Activated naive CD4-positive, alpha-beta T cell treated with anti-CD3 and anti-CD28 coated beads, Interleukin-2, amount 50 U/mL, for 24 hours (primary cell): Measurements from ENCODE around the gene HHLA2.

Experiments
- H3K27ac Mint-ChIP-seq: one replicate; pipeline ENCODE4 v1.8.0; 2021; ENCODE audit warnings: mild to moderate bottlenecking, mixed read lengths
- H3K27me3 Mint-ChIP-seq: one replicate; pipeline ENCODE4 v1.8.0; 2021; ENCODE audit warnings: mixed read lengths
- H3K36me3 Mint-ChIP-seq: one replicate; pipeline ENCODE4 v1.8.0; 2021; ENCODE audit warnings: mixed read lengths
- H3K4me1 Mint-ChIP-seq: one replicate; pipeline ENCODE4 v1.8.0; 2021; ENCODE audit warnings: mixed read lengths
- H3K4me3 Mint-ChIP-seq: one replicate; pipeline ENCODE4 v1.8.0; 2021; ENCODE audit warnings: mild to moderate bottlenecking, mixed read lengths
- H3K9me3 Mint-ChIP-seq: one replicate; pipeline ENCODE4 v1.8.0; 2021; ENCODE audit warnings: mixed read lengths

The HHLA2 gene

GRCh38 chr3:108410531-108410984, 114.2 kb downstream of the HHLA2 start:
- Mint-ChIP-seq H3K4me1 (peaks cover 8% of the 10 kb centered on the region), H3K27me3 (no peaks in the 10 kb centered on the region), H3K9me3 (no peaks in the 10 kb centered on the region), H3K27ac (no peak overlapping the region), H3K36me3 (no peaks in the 10 kb centered on the region), H3K4me3 (no peak overlapping the region)

GRCh38 chr3:108412121-108412750, 115.9 kb downstream of the HHLA2 start:
- Mint-ChIP-seq H3K9me3 (no peaks in the 10 kb centered on the region), H3K27ac (no peak overlapping the region), H3K4me1 (peaks cover 13% of the 10 kb centered on the region), H3K36me3 (no peaks in the 10 kb centered on the region), H3K27me3 (peaks cover 2% of the 10 kb centered on the region), H3K4me3 (no peak overlapping the region)

- Mint-ChIP-seq H3K9me3 (no peaks in the 10 kb centered on the region), H3K27me3 (peaks cover 2% of the 10 kb centered on the region)
Observed at GRCh38 chr3:108414007-108414406, 117.7 kb downstream of the HHLA2 start.

GRCh38 chr3:108415661-108416060, 119.3 kb downstream of the HHLA2 start:
- H3K4me3 Mint-ChIP-seq, result peak overlapping the region; percentile 23
- H3K4me1 Mint-ChIP-seq, result peaks cover 13% of the 10 kb centered on the region
- H3K27me3 Mint-ChIP-seq, result peaks cover 2% of the 10 kb centered on the region
- no peaks in the 10 kb centered on the region for H3K36me3 Mint-ChIP-seq
- H3K9me3 Mint-ChIP-seq, result no peaks in the 10 kb centered on the region
- H3K27ac Mint-ChIP-seq, result peak overlapping the region; percentile 65

More at GRCh38 chr3:108414007-108414406, 117.7 kb downstream of the HHLA2 start:
- no peak overlapping the region for H3K27ac Mint-ChIP-seq
- H3K4me1 Mint-ChIP-seq, result peaks cover 13% of the 10 kb centered on the region
- H3K4me3 Mint-ChIP-seq, result no peak overlapping the region
- H3K36me3 Mint-ChIP-seq, result no peaks in the 10 kb centered on the region

GRCh38 chr3:108416111-108416869, 119.9 kb downstream of the HHLA2 start:
- Mint-ChIP-seq H3K4me1 (peaks cover 13% of the 10 kb centered on the region), H3K27ac (peak overlapping the region; percentile 89), H3K27me3 (peaks cover 2% of the 10 kb centered on the region), H3K9me3 (no peaks in the 10 kb centered on the region), H3K4me3 (no peak overlapping the region), H3K36me3 (no peaks in the 10 kb centered on the region)

GRCh38 chr3:108420926-108421325, 124.6 kb downstream of the HHLA2 start:
- Mint-ChIP-seq H3K27me3 (peaks cover 4% of the 10 kb centered on the region), H3K4me1 (peaks cover 13% of the 10 kb centered on the region), H3K9me3 (no peaks in the 10 kb centered on the region), H3K27ac (no peak overlapping the region), H3K36me3 (no peaks in the 10 kb centered on the region), H3K4me3 (no peak overlapping the region)
